Natural killer cell treated with Interleukin-12 subunit alpha and Interleukin-12 subunit beta and Interleukin-15 and Interleukin-18, amount 100 ng/mL, for 72 hours (primary cell): ENCODE measurements around the gene PBX1. TPM values are rescaled to one million over a fixed set of nuclear protein-coding genes. Genes with fewer than 3 reads are reported as not detected.
A peak's percentile ranks its signal among the peaks of the same experiment; 100 is the strongest.

Experiments
- ATAC-seq, 2 donors: fragments of 150-1000 bp; cut with Tn5 transposase in 1 of 2; sonication (Bioruptor Pico), chemical (Tn5 transposase) in 1 of 2; 2 replicates each; pipeline ENCODE4 v1.10.0; 2021
- DNase-seq: peaks from one replicate; pipeline ENCODE4 v3.0.0; 2022; ENCODE audit warnings: low spot score
- H3K27ac Mint-ChIP-seq, 2 donors: 1 replicate in 1 of 2; 2 replicates in 1 of 2; pipeline ENCODE4 v1.8.0; 2022; ENCODE audit warnings: mixed read lengths in 2 of 2, mild to moderate bottlenecking in 1 of 2, moderate library complexity in 1 of 2
- H3K27me3 Mint-ChIP-seq, 2 donors: 1 replicate in 1 of 2; 2 replicates in 1 of 2; pipeline ENCODE4 v1.8.0; 2022; ENCODE audit warnings: mixed read lengths in 2 of 2
- H3K36me3 Mint-ChIP-seq: one replicate; pipeline ENCODE4 v1.8.0; 2022; ENCODE audit warnings: mixed read lengths
- H3K4me1 Mint-ChIP-seq, 2 donors: 1 replicate in 1 of 2; 2 replicates in 1 of 2; pipeline ENCODE4 v1.8.0; 2022; ENCODE audit warnings: low read depth in 2 of 2, mixed read lengths in 2 of 2, mild to moderate bottlenecking in 1 of 2
- H3K4me3 Mint-ChIP-seq: one replicate; pipeline ENCODE4 v1.8.0; 2022; ENCODE audit warnings: mixed read lengths
- H3K9me3 Mint-ChIP-seq: 2 replicates; pipeline ENCODE4 v1.8.0; 2022; ENCODE audit warnings: mixed read lengths
- total RNA-seq, 2 donors: library from RNA; stranded (reverse); gene quantifications; one replicate each; pipeline ENCODE4 v1.2.3, GENCODE V29; 2022

PBX1 gene
- total RNA-seq, 2 donors from 2014 or later, result 0.53 TPM; not detected in 1

- no peaks in the 10 kb centered on the region for H3K9me3 Mint-ChIP-seq
- H3K4me3 Mint-ChIP-seq, result no peak overlapping the region
- peaks cover 17 to 32% of the 10 kb centered on the region in 2 donors for H3K27me3 Mint-ChIP-seq
- H3K36me3 Mint-ChIP-seq, result no peaks in the 10 kb centered on the region
- H3K27ac Mint-ChIP-seq, result no peak overlapping the region
- H3K4me1 Mint-ChIP-seq, result no peaks in the 10 kb centered on the region
- no peak for DNase-seq
- no peak for ATAC-seq
Observed at GRCh38 chr1:164765992-164766720, 207.2 kb downstream of the PBX1 start.

GRCh38 chr1:164767752-164768402, 208.9 kb downstream of the PBX1 start:
- Mint-ChIP-seq H3K27me3 (peaks cover 18 to 44% of the 10 kb centered on the region in 2 donors), H3K4me3 (no peak overlapping the region), H3K4me1 (no peaks in the 10 kb centered on the region), H3K36me3 (no peaks in the 10 kb centered on the region), H3K27ac (no peak overlapping the region), H3K9me3 (no peaks in the 10 kb centered on the region)
- no peak for ATAC-seq
- DNase-seq, result no peak

GRCh38 chr1:164768619-164769018, 209.6 kb downstream of the PBX1 start:
- H3K27ac Mint-ChIP-seq, result no peak overlapping the region
- H3K36me3 Mint-ChIP-seq, result peaks cover 3% of the 10 kb centered on the region
- DNase-seq, result no peak
- H3K9me3 Mint-ChIP-seq, result no peaks in the 10 kb centered on the region
- peaks cover 2 to 6% of the 10 kb centered on the region in 2 donors for H3K4me1 Mint-ChIP-seq
- no peak overlapping the region for H3K4me3 Mint-ChIP-seq
- ATAC-seq, result no peak
- H3K27me3 Mint-ChIP-seq, result peaks cover 23 to 51% of the 10 kb centered on the region in 2 donors

- no peak overlapping the region for H3K27ac Mint-ChIP-seq
Observed at GRCh38 chr1:164769486-164770130, 210.6 kb downstream of the PBX1 start.

GRCh38 chr1:164770131-164770529, 211.1 kb downstream of the PBX1 start:
- peaks cover 4% of the 10 kb centered on the region for H3K36me3 Mint-ChIP-seq
- H3K4me3 Mint-ChIP-seq, result no peak overlapping the region
- ATAC-seq (no peak), DNase-seq (no peak)
- H3K27me3 Mint-ChIP-seq, result peaks cover 32 to 52% of the 10 kb centered on the region in 2 donors
- no peaks in the 10 kb centered on the region for H3K9me3 Mint-ChIP-seq
- H3K27ac Mint-ChIP-seq, result no peak overlapping the region
- peaks cover 11 to 15% of the 10 kb centered on the region in 2 donors for H3K4me1 Mint-ChIP-seq

More at GRCh38 chr1:164769486-164770130, 210.6 kb downstream of the PBX1 start:
- ATAC-seq (no peak), DNase-seq (no peak)
- no peak overlapping the region for H3K4me3 Mint-ChIP-seq
- no peaks in the 10 kb centered on the region for H3K9me3 Mint-ChIP-seq
- H3K27me3 Mint-ChIP-seq, result peaks cover 27 to 53% of the 10 kb centered on the region in 2 donors
- H3K36me3 Mint-ChIP-seq, result peaks cover 4% of the 10 kb centered on the region
- H3K4me1 Mint-ChIP-seq, result peaks cover 5 to 9% of the 10 kb centered on the region in 2 donors

GRCh38 chr1:164771041-164771618, 212.1 kb downstream of the PBX1 start:
- Mint-ChIP-seq H3K4me3 (no peak overlapping the region), H3K36me3 (peaks cover 4% of the 10 kb centered on the region), H3K27me3 (peaks cover 33 to 44% of the 10 kb centered on the region in 2 donors), H3K27ac (no peak overlapping the region), H3K9me3 (no peaks in the 10 kb centered on the region), H3K4me1 (peaks cover 18 to 25% of the 10 kb centered on the region in 2 donors)
- ATAC-seq (no peak), DNase-seq (no peak)

- peaks cover 4% of the 10 kb centered on the region for H3K36me3 Mint-ChIP-seq
Observed at GRCh38 chr1:164771619-164772361, 212.8 kb downstream of the PBX1 start.

GRCh38 chr1:164772635-164773034, 213.7 kb downstream of the PBX1 start:
- Mint-ChIP-seq H3K4me3 (no peak overlapping the region), H3K27ac (no peak overlapping the region), H3K9me3 (no peaks in the 10 kb centered on the region), H3K36me3 (peaks cover 4% of the 10 kb centered on the region), H3K27me3 (peaks cover 38 to 50% of the 10 kb centered on the region in 2 donors), H3K4me1 (peaks cover 22 to 32% of the 10 kb centered on the region in 2 donors)
- ATAC-seq (peak; percentile 74 to 84), DNase-seq (no peak)

More at GRCh38 chr1:164771619-164772361, 212.8 kb downstream of the PBX1 start:
- no peak for DNase-seq
- H3K4me1 Mint-ChIP-seq, result peaks cover 22 to 31% of the 10 kb centered on the region in 2 donors
- H3K27me3 Mint-ChIP-seq, result peaks cover 36 to 48% of the 10 kb centered on the region in 2 donors
- no peak overlapping the region for H3K27ac Mint-ChIP-seq
- H3K4me3 Mint-ChIP-seq, result no peak overlapping the region
- ATAC-seq, result no peak
- no peaks in the 10 kb centered on the region for H3K9me3 Mint-ChIP-seq

GRCh38 chr1:164773102-164773501, 214.1 kb downstream of the PBX1 start:
- H3K4me1 Mint-ChIP-seq, result peaks cover 22 to 32% of the 10 kb centered on the region in 2 donors
- H3K27ac Mint-ChIP-seq, result peak overlapping the region in 1 of 2 donors; percentile 41
- ATAC-seq (no peak), DNase-seq (no peak)
- H3K4me3 Mint-ChIP-seq, result no peak overlapping the region
- H3K36me3 Mint-ChIP-seq, result peaks cover 4% of the 10 kb centered on the region
- H3K27me3 Mint-ChIP-seq, result peaks cover 41 to 50% of the 10 kb centered on the region in 2 donors
- no peaks in the 10 kb centered on the region for H3K9me3 Mint-ChIP-seq

- Mint-ChIP-seq H3K4me1 (peaks cover 22 to 32% of the 10 kb centered on the region in 2 donors), H3K27me3 (peaks cover 42 to 50% of the 10 kb centered on the region in 2 donors), H3K36me3 (peaks cover 4% of the 10 kb centered on the region), H3K27ac (peak overlapping the region in 1 of 2 donors; percentile 1), H3K9me3 (no peaks in the 10 kb centered on the region), H3K4me3 (no peak overlapping the region)
- DNase-seq (no peak), ATAC-seq (no peak)
Observed at GRCh38 chr1:164774413-164774812, 215.4 kb downstream of the PBX1 start.

- peaks cover 22 to 32% of the 10 kb centered on the region in 2 donors for H3K4me1 Mint-ChIP-seq
- peak overlapping the region; percentile 66 for H3K4me3 Mint-ChIP-seq
- H3K27ac Mint-ChIP-seq, result peak overlapping the region in 1 of 2 donors; percentile 1
- H3K27me3 Mint-ChIP-seq, result peaks cover 43 to 52% of the 10 kb centered on the region in 2 donors
- DNase-seq (no peak), ATAC-seq (peak; percentile 71 to 76)
- no peaks in the 10 kb centered on the region for H3K9me3 Mint-ChIP-seq
- peaks cover 4% of the 10 kb centered on the region for H3K36me3 Mint-ChIP-seq
Observed at GRCh38 chr1:164774819-164775654, 216.1 kb downstream of the PBX1 start.

- DNase-seq (no peak), ATAC-seq (no peak)
- Mint-ChIP-seq H3K27ac (no peak overlapping the region), H3K9me3 (no peaks in the 10 kb centered on the region), H3K27me3 (peaks cover 51 to 54% of the 10 kb centered on the region in 2 donors), H3K4me1 (peaks cover 22 to 32% of the 10 kb centered on the region in 2 donors), H3K4me3 (no peak overlapping the region), H3K36me3 (peaks cover 4% of the 10 kb centered on the region)
Observed at GRCh38 chr1:164777518-164777917, 218.5 kb downstream of the PBX1 start.
